ENCODE measurements around the gene SMCO1. TPM values are rescaled to one million over a fixed set of nuclear protein-coding genes. Genes with fewer than 3 reads are reported as not detected.
A peak's percentile ranks its signal among the peaks of the same experiment; 100 is the strongest.

SMCO1 gene
- total and polyA plus RNA-seq, 2 donors (not counting 3 experiments of a cell fraction or from before 2014, with no cell fraction given), result not detected

DNA sequence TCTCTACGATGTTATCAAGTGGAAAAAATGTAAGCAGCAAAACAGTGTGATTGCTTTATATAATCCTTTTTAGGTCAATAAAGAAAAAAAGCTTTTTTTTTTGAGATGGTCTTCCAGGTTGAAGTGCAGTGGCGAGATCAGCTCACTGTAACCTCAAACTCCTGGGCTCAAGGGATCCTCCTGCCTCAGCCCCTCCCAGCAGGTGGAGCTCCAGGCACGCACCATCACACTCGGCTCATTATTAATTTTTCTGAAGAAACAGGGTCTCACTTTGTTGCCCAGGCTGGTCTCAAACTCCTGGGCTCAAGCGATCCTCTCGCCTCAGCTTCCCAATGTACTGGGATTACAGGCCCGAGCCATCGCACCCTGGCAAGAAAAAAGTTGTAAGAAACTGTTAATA lies 28.9 kb downstream of the SMCO1 start:
- Histone ChIP-seq H3K9me3 (replicated peaks; ENCODE audit: control insufficient read depth, insufficient read depth, low read length) (no peaks in the 10 kb centered on the region), H4K20me1 (replicated peaks; ENCODE audit: control insufficient read depth, extremely low read depth, insufficient read depth, low read length) (peaks cover 3% of the 10 kb centered on the region), H3K27ac (ENCODE audit: insufficient read depth, low read depth, low read length) (no peak overlapping the region), H3K4me2 (ENCODE audit: insufficient read depth, low read length) (no peak overlapping the region), H3K9ac (replicated peaks; ENCODE audit: extremely low read depth, insufficient read depth, low read length) (no peak overlapping the region), H3K36me3 (ENCODE audit: control insufficient read depth in 2 of 2, extremely low read depth in 1 of 2, insufficient read depth in 2 of 2, low read length in 2 of 2) (peaks cover 19 to 21% of the 10 kb centered on the region in 2 experiments), H3K79me2 (ENCODE audit: control insufficient read depth, insufficient read depth, low read length) (peaks cover 30% of the 10 kb centered on the region), H3K27me3 (ENCODE audit: control insufficient read depth in 2 of 2, insufficient read depth in 2 of 2, low read length in 2 of 2) (no peaks in the 10 kb centered on the region), H3K9me1 (replicated peaks; ENCODE audit: control insufficient read depth, extremely low read depth, insufficient read depth, low read length) (no peaks in the 10 kb centered on the region), H3K4me3 (replicated peaks in 1 of 3; ENCODE audit: insufficient read depth in 1 of 3, low read depth in 1 of 3, low read length in 3 of 3) (no peak overlapping the region), H2AFZ (ENCODE audit: low read depth, low read length) (no peak overlapping the region), H3K4me1 (ENCODE audit: control insufficient read depth, extremely low read depth, insufficient read depth, low read length) (no peaks in the 10 kb centered on the region)
- dilution Hi-C loops (cut with MboI; ENCODE audit: extremely low pct_ligation_motif_present, low sequenced_read_pairs) (no loop called here), intact Hi-C loops (cut with micrococcal nuclease) (no loop called here)
- no TSS peak for BruUV-seq (replicated peaks)
- ChIA-PET CTCF (interaction anchor here (0.8 to 2.3 kb wide), 9 partner anchors 13 to 232 kb away, joined by 3 to 21 read pairs (median 3); no protein-coding TSS in a partner anchor), POLR2A (no interaction called here)
- no peak for FAIRE-seq
- peak; percentile 10 for DNase-seq (ENCODE audit: low read depth, low spot score)
- no peak for TF ChIP-seq GATA2 (IDR thresholded peaks at IDR 0.05; ENCODE audit: insufficient read depth, insufficient read length, low read depth, low read length)
- TF ChIP-seq, protein P1, sequence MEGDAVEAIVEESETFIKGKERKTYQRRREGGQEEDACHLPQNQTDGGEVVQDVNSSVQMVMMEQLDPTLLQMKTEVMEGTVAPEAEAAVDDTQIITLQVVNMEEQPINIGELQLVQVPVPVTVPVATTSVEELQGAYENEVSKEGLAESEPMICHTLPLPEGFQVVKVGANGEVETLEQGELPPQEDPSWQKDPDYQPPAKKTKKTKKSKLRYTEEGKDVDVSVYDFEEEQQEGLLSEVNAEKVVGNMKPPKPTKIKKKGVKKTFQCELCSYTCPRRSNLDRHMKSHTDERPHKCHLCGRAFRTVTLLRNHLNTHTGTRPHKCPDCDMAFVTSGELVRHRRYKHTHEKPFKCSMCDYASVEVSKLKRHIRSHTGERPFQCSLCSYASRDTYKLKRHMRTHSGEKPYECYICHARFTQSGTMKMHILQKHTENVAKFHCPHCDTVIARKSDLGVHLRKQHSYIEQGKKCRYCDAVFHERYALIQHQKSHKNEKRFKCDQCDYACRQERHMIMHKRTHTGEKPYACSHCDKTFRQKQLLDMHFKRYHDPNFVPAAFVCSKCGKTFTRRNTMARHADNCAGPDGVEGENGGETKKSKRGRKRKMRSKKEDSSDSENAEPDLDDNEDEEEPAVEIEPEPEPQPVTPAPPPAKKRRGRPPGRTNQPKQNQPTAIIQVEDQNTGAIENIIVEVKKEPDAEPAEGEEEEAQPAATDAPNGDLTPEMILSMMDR (IDR thresholded peaks at IDR 0.05; ENCODE audit: extremely low read depth in 1 of 2, insufficient read depth in 1 of 2, low read depth in 1 of 2, low read length in 2 of 2), result peak in 1 of 2 donors; percentile 31

DNA sequence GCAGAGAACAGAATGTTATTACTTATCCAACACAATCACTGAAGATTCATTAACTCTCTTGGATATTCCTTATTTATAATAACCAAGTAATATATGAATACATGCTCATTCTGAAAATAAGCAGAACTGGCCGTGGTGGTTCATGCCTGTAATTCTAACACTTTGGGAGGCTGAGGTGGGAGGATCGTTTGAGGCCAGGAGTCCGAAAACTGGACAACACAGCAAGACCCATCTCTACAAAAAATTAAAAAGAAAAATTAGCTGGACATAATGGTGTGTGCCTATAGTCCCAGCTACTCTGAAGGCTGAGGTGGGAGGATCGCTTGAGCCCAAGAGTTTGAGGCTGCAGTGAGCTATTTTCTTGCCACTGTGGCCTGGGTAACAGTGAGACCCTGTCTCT lies 37.5 kb downstream of the SMCO1 start:
- Histone ChIP-seq H3K4me1 (ENCODE audit: control insufficient read depth, extremely low read depth, insufficient read depth, low read length) (no peaks in the 10 kb centered on the region), H3K36me3 (ENCODE audit: control insufficient read depth in 2 of 2, extremely low read depth in 1 of 2, insufficient read depth in 2 of 2, low read length in 2 of 2) (peaks cover 11 to 14% of the 10 kb centered on the region in 2 experiments), H3K9me1 (replicated peaks; ENCODE audit: control insufficient read depth, extremely low read depth, insufficient read depth, low read length) (no peaks in the 10 kb centered on the region), H3K27me3 (ENCODE audit: control insufficient read depth in 2 of 2, insufficient read depth in 2 of 2, low read length in 2 of 2) (no peaks in the 10 kb centered on the region), H3K27ac (ENCODE audit: insufficient read depth, low read depth, low read length) (no peak overlapping the region), H3K4me2 (ENCODE audit: insufficient read depth, low read length) (no peak overlapping the region), H3K9ac (replicated peaks; ENCODE audit: extremely low read depth, insufficient read depth, low read length) (no peak overlapping the region), H3K4me3 (replicated peaks in 1 of 3; ENCODE audit: insufficient read depth in 1 of 3, low read depth in 1 of 3, low read length in 3 of 3) (no peak overlapping the region), H3K79me2 (ENCODE audit: control insufficient read depth, insufficient read depth, low read length) (no peaks in the 10 kb centered on the region), H2AFZ (ENCODE audit: low read depth, low read length) (no peak overlapping the region), H4K20me1 (replicated peaks; ENCODE audit: control insufficient read depth, extremely low read depth, insufficient read depth, low read length) (no peaks in the 10 kb centered on the region), H3K9me3 (replicated peaks; ENCODE audit: control insufficient read depth, insufficient read depth, low read length) (no peaks in the 10 kb centered on the region)
- no peak for TF ChIP-seq MYC (IDR thresholded peaks at IDR 0.05; ENCODE audit: low read depth, low read length)
- TF ChIP-seq EZH2 (IDR thresholded peaks at IDR 0.05; ENCODE audit: borderline replicate concordance, low read depth, low read length, severe bottlenecking), result no peak
- no peak for TF ChIP-seq JUN (IDR thresholded peaks at IDR 0.05; ENCODE audit: borderline replicate concordance, insufficient read depth, insufficient read length, low read depth)
- no peak for TF ChIP-seq GATA2 (IDR thresholded peaks at IDR 0.05; ENCODE audit: insufficient read depth, insufficient read length, low read depth, low read length)
- TF ChIP-seq, protein P1 (IDR thresholded peaks at IDR 0.05; ENCODE audit: extremely low read depth in 1 of 2, insufficient read depth in 1 of 2, low read depth in 1 of 2, low read length in 2 of 2), result no peak
- no peak for TF ChIP-seq POLR2A (IDR thresholded peaks at IDR 0.05; ENCODE audit: low read depth, low read length)
- no peak for TF ChIP-seq FOS (IDR thresholded peaks at IDR 0.05; ENCODE audit: borderline replicate concordance, insufficient read depth, low read length)
- TF ChIP-seq POLR2AphosphoS5 (IDR thresholded peaks at IDR 0.05; ENCODE audit: insufficient read depth, low read depth, low read length), result no peak
- TF ChIP-seq, protein P2, sequence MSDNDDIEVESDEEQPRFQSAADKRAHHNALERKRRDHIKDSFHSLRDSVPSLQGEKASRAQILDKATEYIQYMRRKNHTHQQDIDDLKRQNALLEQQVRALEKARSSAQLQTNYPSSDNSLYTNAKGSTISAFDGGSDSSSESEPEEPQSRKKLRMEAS (IDR thresholded peaks at IDR 0.05; ENCODE audit: insufficient read depth, insufficient read length), result no peak
- ChIA-PET CTCF (no interaction called here), POLR2A (no interaction called here)
- FAIRE-seq, result peak; percentile 74
- BruUV-seq (replicated peaks), result no TSS peak
- no peak for DNase-seq (ENCODE audit: low read depth, low spot score)
- intact Hi-C loops (cut with micrococcal nuclease), result no loop called here
- dilution Hi-C loops (cut with MboI; ENCODE audit: extremely low pct_ligation_motif_present, low sequenced_read_pairs), result no loop called here

All from endothelial cell of umbilical vein (primary cell).